ENCODE measurements around the gene PRICKLE2.

PRICKLE2 gene

DNA sequence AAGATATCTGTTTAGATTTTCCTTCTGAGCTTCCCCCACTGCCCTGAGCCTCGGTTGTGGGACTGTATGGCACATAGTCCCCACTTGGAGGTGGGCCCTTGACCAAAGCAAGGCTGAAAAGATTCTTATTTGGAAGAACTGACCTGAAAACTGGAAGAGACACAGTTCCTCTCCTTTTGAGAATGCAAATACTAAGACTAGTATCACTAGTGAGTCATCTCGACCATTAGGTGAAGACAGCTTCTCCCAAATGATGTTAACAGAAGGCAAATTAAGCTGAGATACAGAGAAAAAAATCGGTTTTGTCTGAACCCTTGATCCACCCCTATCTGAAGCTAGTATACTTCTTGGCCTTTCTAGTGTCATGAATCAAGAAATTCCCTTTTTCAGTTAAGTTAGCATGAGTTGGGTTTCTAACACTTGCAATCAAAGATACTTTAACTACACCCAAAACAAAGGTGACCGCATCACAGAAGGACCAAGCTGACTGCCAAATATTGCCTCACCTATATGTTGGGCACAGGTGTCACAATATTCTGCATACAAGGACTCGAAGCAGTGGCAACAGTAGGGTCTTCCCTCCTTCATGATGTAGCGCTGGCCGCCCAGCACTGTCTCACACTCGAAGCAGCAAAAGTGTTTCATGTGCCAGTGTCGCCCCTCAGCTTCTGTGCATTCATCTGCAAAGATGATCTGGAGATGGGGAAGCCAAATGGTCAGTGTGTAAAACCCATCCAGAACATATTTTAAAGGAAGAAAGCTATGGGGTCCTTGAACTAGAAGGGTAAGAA is 72.4 kb downstream of the PRICKLE2 start:
- no peak for DNase-seq

DNA sequence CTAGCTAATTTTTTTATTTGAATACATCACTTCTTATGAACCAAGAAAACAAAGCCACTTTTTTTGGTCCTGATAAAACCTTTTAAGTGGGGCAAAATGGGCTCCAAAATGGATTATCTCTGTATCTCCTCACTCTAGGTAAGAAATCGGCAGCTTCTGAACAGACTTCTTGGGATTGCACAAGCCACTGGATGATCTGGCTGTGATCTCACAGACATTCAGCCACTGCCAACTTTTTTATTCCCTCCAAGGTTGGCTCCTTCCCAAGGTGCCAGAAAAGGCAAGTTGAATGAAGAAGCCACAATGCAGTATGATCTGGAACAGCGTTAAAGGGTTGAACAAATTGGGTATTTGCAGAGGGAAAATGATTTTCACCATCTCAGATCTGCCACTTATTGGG is 73.2 kb downstream of the PRICKLE2 start:
- no peak for DNase-seq

DNA sequence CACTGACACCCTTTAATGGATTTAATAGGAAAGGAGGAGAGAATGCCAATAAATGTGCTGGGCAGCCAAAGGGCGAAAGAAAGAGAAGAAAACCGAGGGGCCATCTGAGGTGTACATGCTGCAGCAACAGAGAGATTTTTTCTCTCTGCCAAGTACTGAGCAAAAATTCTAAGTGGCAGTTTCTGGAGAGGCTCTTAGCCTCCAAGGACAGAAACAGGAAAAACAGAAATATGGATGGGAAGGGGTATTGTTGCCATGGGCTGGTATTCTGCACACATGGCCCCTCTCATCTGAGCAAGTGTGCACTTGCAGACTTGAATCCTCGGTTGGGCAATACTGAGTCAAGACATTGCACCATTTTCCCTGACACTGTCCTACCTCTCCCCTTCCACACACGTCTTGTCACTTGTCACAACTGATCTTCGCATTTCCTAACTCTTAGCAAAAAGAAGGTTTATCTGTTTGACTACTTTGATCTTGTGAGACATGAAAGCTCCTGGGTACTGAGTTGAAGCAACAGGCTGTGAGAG is 73.9 kb downstream of the PRICKLE2 start:
- no peak for DNase-seq

DNA sequence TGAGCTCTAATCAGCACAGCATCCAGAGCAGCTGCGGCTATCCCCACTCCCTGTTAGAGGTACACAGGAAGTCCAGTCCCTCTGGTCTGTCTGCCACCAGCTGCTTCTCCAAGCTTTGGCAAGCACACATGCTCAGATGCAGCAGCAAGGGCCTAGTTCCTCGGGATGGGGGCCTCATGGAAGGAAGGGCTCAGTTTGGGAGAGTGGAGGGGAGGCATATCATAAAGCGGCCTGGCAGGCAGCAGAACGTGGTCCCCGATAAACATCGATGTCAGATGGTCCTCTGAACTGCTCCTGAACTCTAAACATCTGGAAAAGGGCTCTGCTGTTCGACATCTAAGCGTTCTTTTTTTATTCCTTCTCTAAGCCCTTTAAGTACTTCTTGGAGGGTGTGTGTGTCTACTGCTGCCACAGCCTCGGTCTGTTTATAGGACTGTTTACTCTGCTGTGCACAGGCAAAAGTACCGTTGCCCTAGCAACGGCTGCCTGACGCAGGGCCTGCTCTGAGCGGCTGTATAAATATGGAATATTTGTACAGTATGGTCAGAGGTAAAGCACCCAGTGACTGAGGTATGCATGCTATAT is 74.6 kb downstream of the PRICKLE2 start:
- no peak for DNase-seq

DNA sequence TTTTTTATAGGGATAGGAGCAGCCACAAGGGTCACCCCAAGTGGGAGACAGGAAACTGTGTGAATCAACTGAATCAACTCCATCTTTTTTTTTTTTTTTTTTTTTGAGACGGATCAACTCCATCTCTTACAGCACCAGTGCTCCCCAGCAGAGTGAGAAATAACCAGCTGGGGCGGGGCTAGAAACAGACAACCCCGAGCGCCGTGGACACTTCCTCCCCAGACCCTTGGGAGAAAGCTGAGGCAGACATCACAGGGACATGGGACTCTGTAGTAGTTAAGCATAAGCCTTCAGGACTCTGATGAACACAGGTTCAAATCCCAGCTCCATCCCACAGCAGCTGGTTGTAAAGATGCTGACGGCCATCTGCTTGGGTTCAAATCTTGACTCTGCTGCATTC is 75.4 kb downstream of the PRICKLE2 start:
- no peak for DNase-seq

DNA sequence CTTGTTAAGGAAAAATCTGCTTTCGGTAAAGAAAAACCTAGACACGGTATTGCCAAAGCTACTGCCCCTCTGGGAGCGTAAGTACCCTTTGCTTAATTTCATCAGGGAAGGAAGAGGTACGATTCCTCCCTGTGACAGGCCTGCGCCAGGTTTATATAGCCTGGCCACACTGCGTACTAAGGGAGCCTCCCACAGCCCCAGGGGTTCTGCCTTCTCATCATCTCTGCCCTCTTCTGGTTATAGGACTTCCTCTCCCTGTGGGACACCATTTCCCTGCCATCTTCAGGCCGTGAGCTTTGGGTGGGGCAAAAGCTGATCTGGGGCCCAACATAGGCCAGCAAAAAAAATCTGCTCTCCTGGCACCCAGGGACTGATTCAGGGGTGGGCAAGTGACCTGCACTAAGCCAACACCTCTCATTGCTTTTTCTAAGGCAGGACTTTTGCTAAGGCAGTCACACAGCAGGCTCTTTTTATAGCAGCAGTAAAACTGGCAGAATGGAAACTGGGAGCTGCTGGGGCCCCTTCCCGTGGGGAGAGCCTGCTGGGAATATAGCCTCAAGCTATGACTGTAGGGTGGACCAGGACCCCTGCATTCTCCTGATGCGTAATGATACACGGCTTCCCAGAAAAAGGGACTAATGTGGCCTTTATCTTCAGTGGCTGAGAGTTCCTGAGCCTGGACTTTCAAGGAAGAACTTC is 76.2 kb downstream of the PRICKLE2 start:
- DNase-seq: no peak

DNA sequence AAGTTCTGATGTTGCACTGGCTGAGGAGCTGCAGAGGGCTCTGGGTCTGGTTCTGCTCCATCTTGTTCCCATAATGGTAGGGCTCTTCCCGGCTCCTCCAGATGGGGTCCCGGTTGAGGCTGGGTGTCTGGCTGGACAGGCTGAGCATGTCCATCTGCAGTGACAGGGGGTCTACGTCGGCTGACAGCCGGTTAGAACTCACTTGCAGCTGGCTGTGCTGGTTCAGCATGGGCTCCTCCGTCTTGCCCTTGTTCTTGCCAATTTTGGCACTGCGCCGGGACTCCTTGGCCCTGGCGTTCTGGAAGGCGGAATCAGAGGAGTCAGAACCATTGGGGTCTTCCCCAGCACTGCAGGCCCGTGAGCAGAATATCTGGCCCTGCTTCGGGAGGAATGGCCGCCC is 78.1 kb downstream of the PRICKLE2 start:
- DNase-seq: no peak

DNA sequence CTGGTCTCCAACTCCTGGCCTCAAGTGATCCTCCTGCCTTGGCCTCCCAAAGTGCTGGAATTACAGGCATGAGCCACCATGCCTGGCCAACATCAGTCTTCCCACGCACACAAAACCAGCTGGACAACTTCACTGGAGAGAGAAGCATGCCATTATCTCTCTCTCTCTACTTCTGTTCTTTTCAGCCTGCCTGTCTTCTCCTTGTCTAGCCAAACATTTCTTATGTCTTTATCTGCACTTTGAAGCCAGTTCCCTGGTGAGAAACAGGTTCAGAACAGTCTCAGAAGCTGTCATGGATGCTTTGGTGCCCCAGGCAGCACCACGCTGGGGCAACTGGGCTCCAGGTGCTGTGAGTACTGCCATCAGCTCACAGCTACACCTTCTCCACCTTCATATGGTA is 79.8 kb downstream of the PRICKLE2 start:
- DNase-seq: no peak

DNA sequence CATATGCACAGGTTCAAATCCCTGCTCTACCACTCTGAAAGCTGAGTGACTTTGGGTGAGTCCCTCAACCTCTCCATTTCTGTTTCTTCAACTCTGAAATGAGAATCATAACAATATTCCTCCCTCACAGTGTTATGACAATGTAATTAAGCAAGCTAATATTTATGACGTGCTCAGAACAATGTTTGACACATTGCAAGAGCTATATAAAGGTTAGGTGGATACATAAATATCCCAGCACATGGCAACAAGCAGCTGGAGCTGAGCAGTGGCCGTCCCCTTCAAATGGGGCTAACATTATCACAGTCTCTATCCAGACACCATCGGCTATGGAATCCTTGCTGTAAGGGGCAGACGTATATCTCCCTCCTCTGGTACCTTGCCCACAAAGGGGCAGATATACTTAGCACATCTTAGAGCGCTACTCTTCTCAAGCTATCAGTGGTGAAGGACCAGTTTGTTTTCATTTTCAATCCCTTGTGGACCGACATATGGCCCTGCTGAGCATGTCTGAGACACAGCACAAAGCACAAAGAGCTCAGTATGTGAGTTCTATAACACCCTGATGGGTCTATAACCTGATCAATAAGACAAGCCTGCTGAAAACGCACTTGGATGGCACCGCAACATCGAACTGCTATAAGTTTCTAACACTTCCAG is 80.9 kb downstream of the PRICKLE2 start:
- DNase-seq: no peak

DNA sequence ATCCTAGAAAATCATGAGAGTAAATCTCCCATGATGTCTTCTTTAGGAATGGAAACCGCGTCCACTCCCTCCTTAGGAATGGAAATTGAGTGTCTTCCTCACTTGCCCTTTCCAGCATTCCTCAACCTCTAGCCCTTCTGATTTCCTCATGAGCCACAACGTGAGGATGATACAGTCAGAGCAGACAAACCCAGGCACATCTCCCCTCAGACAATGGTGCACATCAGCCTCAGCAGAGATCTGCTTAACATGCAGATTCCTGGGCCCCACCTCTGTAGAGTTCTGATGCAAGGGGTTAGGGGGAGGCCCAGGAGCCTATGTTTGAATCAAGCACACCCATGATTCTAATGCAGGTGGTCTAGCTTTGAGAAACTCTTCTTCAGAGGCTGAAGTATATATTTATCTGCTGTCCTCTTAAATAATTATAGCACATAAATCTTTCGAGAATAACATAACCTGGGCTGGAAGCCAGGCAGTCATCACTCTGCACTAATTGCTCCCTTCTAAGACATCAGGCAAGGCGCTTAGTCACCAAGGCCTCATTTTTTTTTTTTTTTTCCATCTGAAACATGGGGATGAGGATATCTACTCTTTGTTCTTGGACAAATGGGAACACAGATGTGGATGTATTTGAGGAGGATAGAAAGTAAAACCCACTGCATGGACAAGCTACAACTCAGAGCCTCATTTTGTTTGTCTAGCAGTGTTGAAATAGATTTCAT is 81.7 kb downstream of the PRICKLE2 start:
- DNase-seq: no peak

DNA sequence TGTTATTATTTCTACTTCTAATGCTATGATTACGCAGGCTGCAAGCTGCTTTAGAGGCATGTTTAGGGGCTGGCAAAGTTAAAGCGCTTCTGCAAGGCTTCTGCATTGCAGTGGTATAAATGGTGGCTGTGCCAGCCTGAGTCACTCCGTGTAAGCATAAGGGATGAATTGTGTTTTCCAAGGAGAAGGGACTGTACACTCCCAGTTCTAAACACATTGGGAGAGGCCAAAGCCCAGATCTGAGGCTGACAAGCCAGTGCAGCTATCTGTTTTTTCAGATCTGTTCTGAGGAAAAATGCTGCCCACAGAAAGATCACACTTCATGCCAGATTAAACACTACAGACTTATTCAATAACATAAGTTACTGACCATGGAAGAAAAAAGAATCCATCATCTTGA is 83.8 kb downstream of the PRICKLE2 start:
- DNase-seq: no peak

DNA sequence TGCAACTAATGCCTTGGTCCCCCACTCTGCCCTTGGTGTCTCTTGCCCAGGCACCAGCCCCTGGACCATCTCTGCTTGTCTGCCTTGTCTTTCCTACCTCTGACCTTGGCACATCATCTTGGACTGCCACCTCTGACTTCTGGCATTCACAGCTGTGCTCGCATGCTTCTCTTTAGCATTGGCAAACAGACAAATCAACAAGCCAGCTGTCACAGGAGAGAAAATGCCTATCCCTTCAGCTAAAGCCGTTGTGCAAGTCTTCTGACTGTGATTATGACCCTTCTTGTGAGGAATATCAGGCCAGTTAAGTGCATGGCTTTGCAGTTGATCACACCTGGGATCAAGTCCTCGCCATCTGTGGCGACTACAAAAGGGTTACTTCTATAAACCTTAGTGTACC is 84.6 kb downstream of the PRICKLE2 start:
- DNase-seq: no peak

DNA sequence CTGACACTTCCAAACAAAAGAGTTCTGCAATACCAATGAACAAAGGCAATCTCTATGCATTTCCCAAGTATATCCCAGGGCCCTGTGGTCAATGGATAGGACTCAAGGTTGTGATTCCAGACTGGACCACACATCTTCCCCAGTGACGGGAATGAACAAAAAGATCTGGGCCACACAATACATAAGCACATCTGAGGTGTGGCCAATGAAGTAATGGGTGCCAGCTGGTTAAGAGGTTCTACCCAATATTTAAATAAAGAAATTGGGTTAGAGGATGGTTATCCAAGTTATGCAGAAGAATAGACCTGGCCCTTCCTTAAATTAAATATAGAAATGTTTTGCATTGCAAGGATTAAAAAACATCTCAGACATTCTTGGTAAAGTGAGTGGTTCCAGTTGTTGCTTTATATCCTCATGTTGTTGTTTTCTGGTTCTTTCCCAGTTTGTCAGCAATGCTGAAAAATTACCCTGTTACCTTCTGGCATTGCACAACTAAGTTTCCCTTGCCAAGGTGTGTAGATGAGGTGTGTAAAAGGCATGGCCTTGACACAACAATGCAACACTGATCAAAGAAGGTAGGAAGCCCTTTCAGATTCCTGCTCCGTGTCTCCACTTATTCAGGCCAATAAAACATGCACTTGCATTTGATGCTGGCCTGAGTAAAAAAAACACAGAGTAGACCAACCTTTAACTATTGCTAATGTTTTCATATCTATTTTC is 86.5 kb downstream of the PRICKLE2 start:
- no peak for DNase-seq

DNA sequence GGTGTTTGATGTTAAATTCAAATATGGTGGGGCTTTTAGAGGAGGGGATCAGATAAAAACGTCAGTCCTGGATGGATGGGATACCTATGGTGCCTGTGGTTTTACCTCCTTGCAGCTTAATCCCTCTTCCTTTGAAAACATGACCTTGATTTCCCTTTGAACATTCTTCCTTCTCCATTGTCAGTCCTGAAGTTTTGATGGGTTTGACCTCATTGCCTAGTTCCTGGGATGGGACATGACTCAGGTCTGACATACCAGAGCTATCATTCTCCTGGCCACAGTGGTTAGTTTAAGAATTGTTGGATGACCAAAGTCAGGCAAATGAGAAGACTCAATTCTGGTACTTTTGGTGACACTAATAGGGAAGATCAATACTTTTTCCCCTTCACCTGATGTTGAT is 87.2 kb downstream of the PRICKLE2 start:
- DNase-seq: no peak

DNA sequence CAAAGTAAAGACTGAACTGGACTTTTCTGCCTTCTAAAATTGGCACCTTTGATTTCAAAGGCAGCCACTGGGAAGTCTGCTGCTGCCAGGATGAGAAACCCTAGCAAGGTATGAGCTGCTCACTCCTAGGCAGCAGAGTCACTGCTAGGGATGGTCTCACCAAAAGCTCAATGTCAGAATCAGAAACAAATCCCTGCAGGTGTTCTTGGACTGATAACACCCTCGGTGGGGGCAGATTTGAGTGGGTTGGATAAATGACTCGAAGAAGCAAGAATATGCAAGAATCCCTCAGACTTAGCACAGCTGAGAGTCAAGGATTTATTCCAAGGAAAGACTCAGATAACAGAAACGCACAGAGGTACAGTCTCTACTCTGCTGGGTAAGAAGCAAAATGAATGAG is 90.4 kb downstream of the PRICKLE2 start:
- no peak for DNase-seq

DNA sequence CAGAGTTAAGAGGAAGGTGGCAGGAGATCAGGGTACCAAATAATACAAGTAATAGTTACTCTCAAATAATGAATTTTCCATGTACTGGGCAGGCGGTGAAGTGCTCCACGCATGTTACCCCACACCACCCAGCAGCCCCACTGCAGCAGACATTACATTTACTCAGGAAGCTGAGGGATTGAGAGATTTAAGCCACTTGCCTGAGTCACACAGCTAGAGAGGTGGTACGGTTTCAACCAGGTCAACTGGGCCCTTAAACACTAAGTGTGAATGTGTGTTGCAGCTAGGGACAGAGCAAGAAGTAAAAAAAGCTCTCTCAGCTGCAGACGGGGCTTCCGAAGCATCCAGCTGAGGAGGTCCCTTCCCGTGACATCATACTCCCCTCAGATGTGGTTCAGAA is 91.3 kb downstream of the PRICKLE2 start:
- no peak for DNase-seq

DNA sequence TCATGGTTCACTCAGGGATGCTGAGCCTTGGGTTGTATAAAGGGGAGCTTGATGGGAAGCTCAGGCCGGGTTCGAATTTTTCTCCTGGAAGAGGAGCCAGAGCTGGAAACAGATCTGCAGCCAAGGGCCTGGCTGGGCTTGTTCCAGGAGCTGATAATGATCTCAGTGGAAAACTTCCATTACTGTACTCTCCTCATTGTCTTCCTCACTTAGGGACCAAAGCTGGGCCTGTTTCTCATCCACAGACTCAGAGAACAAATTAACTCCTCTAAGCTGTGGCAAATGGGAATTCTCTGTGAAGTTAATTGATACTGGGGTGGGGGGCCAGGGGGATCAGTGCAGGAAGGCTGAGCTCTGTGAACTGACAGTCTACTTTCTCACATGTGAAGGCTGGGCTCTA is 92.0 kb downstream of the PRICKLE2 start:
- no peak for DNase-seq

DNA sequence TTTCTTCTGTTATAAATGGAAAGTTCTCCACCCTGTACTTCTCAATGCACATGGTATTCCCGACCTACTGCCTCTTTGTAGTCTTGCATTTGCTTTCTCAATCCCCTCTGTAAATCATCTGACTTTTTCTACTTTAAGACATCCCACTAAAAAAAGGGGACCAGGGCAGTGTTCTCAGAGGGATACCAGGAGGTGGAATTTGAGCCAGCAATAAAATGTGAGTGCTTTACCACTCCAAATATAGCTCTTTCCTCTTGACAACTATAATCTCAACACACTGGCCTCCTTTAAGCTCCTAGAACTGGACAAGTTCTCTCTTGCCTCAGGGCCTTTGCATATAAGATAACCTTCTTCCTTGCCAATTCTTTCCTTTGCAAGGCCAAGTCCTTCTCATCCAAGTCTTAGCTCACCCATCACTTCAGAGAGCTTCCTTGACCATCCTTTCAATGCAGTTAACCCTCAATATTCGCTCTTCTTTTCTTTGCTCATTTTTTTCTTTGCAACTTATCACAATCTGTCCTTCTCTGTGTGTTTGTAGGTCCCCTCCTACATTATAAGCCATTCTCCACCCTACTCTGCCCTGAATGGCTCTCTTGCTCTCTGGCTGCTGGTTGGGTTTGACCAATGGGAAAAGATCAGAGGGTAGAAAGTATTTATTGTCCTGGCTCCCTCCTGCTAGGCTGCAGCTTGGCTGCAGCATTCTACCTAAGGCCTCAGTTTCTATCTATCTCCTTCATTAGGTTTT is 93.4 kb downstream of the PRICKLE2 start:
- DNase-seq: no peak

DNA sequence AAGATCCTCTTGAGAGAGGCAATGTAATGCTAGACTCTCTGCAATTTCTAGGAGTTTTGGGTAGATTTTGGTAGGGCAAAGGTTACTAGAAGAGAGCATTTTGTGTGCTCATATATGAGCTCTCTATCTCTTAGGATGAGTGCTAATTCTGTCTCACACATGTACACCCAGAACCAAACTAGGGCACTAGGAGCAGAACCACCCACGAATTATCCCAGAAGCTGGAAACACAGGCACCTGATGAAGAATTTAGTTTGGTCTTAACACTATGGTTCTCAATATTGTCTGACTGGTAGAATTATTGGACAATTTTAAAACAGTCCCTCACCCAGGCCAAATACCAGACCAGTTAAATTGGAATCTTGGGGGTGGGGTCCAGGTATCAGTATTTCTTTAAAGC is 94.8 kb downstream of the PRICKLE2 start:
- no peak for DNase-seq

DNA sequence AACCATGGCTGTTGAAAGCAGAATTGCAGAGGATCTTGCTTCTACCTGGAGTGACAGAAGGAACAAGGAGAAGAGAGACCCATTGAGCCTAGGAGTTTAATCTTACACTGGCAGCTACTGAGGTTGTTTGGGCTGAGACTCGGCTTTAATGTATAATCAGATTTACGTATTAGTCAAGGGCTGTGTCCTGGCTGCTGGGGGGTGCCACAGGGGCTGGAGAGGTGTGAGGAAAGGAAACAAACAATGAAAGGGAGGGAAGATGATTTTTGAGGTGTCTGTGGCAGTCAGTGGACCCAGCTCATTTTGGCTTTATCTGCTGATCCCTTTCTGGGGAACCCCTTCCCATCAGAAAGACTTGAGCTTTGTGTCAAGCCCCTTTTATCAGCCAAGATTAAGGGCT is 95.7 kb downstream of the PRICKLE2 start:
- no peak for DNase-seq

DNA sequence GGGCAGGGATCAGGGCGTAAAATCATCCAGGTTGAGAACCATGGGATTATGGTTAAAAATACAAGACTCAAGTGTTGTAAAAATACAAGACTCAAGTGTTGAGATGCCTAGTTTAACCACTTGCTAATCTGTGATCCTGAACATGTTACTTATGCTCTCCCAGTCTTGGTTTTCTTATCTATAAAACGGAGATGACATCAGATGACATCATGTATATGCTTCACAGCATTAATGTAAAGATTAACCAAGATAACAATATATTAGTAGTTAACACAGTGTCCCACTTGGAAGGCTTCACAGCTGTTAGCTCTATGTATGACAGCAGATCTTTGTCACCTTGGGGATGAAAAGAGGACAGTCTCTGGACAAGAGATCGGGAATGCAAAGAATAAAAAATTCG is 96.2 kb downstream of the PRICKLE2 start:
- no peak for DNase-seq
